H9 (cell line): ENCODE results near the gene ZFYVE28. TPM values are rescaled to one million over a fixed set of nuclear protein-coding genes. Genes with fewer than 3 reads are reported as not detected.

ENCODE experiments used
- DNase-seq: peaks from one replicate; pipeline ENCODE4 v3.0.0-alpha.2; 2017
- H2AFZ ChIP-seq: one replicate; pipeline ENCODE4 v1.6.1; 2013; ENCODE audit warnings: mild to moderate bottlenecking, low read length, control low read depth, moderate library complexity
- H2AK5ac ChIP-seq: 2 replicates; pipeline ENCODE4 v1.6.1; 2013; ENCODE audit warnings: low read length, control low read depth, mixed read lengths; ENCODE audit not compliant: insufficient read length
- H2BK120ac ChIP-seq: one replicate; pipeline ENCODE4 v1.6.1; 2013; ENCODE audit warnings: low read depth, mild to moderate bottlenecking, low read length, control low read depth, inconsistent platforms; ENCODE audit not compliant: poor library complexity, severe bottlenecking
- H2BK12ac ChIP-seq: 2 replicates; pipeline ENCODE4 v1.6.1; 2013; ENCODE audit warnings: low read length, control low read depth, mixed read lengths, low read depth; ENCODE audit not compliant: insufficient read length
- H2BK15ac ChIP-seq: 2 replicates; pipeline ENCODE4 v1.6.1; 2013; ENCODE audit warnings: low read depth, low read length, control low read depth
- H2BK20ac ChIP-seq: one replicate; pipeline ENCODE4 v1.6.1; 2013; ENCODE audit warnings: low read depth, mild to moderate bottlenecking, low read length, control low read depth, inconsistent platforms; ENCODE audit not compliant: poor library complexity, severe bottlenecking
- H2BK5ac ChIP-seq: 2 replicates; pipeline ENCODE4 v1.6.1; 2013; ENCODE audit warnings: low read length, control low read depth, mixed read lengths; ENCODE audit not compliant: insufficient read length
- H3K14ac ChIP-seq: 2 replicates; pipeline ENCODE4 v1.6.1; 2013; ENCODE audit warnings: low read length, control low read depth; ENCODE audit not compliant: insufficient read depth
- H3K18ac ChIP-seq: 2 replicates; pipeline ENCODE4 v1.6.1; 2013; ENCODE audit warnings: low read depth, mild to moderate bottlenecking, mixed read lengths, low read length, control low read depth; ENCODE audit not compliant: insufficient read length
- H3K23ac ChIP-seq: 2 replicates; pipeline ENCODE4 v1.6.1; 2013; ENCODE audit warnings: low read length, control low read depth, mixed read lengths, low read depth; ENCODE audit not compliant: insufficient read length
- H3K23me2 ChIP-seq: 2 replicates; pipeline ENCODE4 v1.6.1; 2013; ENCODE audit warnings: low read depth, mild to moderate bottlenecking, mixed read lengths, low read length, control low read depth; ENCODE audit not compliant: insufficient read length, poor library complexity, severe bottlenecking
- H3K27ac ChIP-seq: 2 replicates; pipeline ENCODE4 v1.5.1; 2013; ENCODE audit warnings: low read length, control low read depth, mixed read lengths, low read depth; ENCODE audit not compliant: insufficient read length
- H3K27me3 ChIP-seq: 2 replicates; pipeline ENCODE4 v1.6.1; 2013; ENCODE audit warnings: low read length, control low read depth, inconsistent platforms; ENCODE audit not compliant: insufficient read depth
- H3K4ac ChIP-seq: 2 replicates; pipeline ENCODE4 v1.6.1; 2013; ENCODE audit warnings: low read depth, mild to moderate bottlenecking, control low read depth, inconsistent platforms, low read length, moderate library complexity
- H3K4me1 ChIP-seq: 2 replicates; pipeline ENCODE4 v1.6.1; 2013; ENCODE audit warnings: low read length, control low read depth, inconsistent platforms; ENCODE audit not compliant: insufficient read depth
- H3K4me2 ChIP-seq: 2 replicates; pipeline ENCODE4 v1.6.1; 2013; ENCODE audit warnings: low read length, control low read depth, mixed read lengths; ENCODE audit not compliant: insufficient read length, insufficient read depth
- H3K56ac ChIP-seq: 2 replicates; pipeline ENCODE4 v1.6.1; 2013; ENCODE audit warnings: low read depth, mild to moderate bottlenecking, mixed read lengths, low read length, control low read depth; ENCODE audit not compliant: insufficient read length
- H3K79me1 ChIP-seq: 2 replicates; pipeline ENCODE4 v1.6.1; 2013; ENCODE audit warnings: low read depth, mild to moderate bottlenecking, moderate library complexity, low read length, control low read depth, inconsistent platforms; ENCODE audit not compliant: insufficient read depth, poor library complexity, severe bottlenecking
- H3K79me2 ChIP-seq: 2 replicates; pipeline ENCODE4 v1.6.1; 2013; ENCODE audit warnings: low read length, control low read depth, inconsistent platforms; ENCODE audit not compliant: insufficient read depth
- H3K9ac ChIP-seq: 2 replicates; pipeline ENCODE4 v1.6.1; 2013; ENCODE audit warnings: low read length, control low read depth, mixed read lengths; ENCODE audit not compliant: insufficient read length; ENCODE audit errors: extremely low read depth
- H3K9me3 ChIP-seq: one replicate; pipeline ENCODE4 v1.6.1; 2013; ENCODE audit warnings: low read depth, low read length, inconsistent platforms; ENCODE audit not compliant: control insufficient read depth
- H3T11ph ChIP-seq: one replicate; pipeline ENCODE4 v1.6.1; 2013; ENCODE audit warnings: mild to moderate bottlenecking, low read length, control low read depth, inconsistent platforms
- H4K20me1 ChIP-seq: one replicate; pipeline ENCODE4 v1.6.1; 2013; ENCODE audit not compliant: control insufficient read depth, insufficient read length, insufficient read depth
- H4K5ac ChIP-seq: 2 replicates; pipeline ENCODE4 v1.6.1; 2013; ENCODE audit warnings: low read depth, mild to moderate bottlenecking, mixed read lengths, low read length, control low read depth; ENCODE audit not compliant: insufficient read length
- H4K8ac ChIP-seq: replicated peaks from 2 replicates; pipeline ENCODE4 v1.6.1; 2013; ENCODE audit warnings: low read length, control low read depth, mixed read lengths, low read depth; ENCODE audit not compliant: insufficient read length
- H4K91ac ChIP-seq: 2 replicates; pipeline ENCODE4 v1.6.1; 2013; ENCODE audit warnings: low read depth, mild to moderate bottlenecking, moderate library complexity, mixed read lengths, low read length, control low read depth; ENCODE audit not compliant: insufficient read length
- H3K27ac Mint-ChIP-seq, 3 experiments: 2 replicates in 2 of 3; 3 replicates in 1 of 3; pipeline ENCODE4 v1.8.0; 2020 to 2021; ENCODE audit warnings: mixed read lengths in 3 of 3, mild to moderate bottlenecking in 1 of 3, moderate library complexity in 1 of 3
- H3K27me3 Mint-ChIP-seq: 2 replicates; pipeline ENCODE4 v1.8.0; 2021; ENCODE audit warnings: low read depth, mild to moderate bottlenecking, moderate library complexity, mixed read lengths
- H3K36me3 Mint-ChIP-seq, 3 experiments: 2 replicates in 2 of 3; 3 replicates in 1 of 3; pipeline ENCODE4 v1.8.0; 2020 to 2021; ENCODE audit warnings: low read depth in 3 of 3, mixed read lengths in 3 of 3; ENCODE audit not compliant: insufficient read depth in 1 of 3
- H3K4me1 Mint-ChIP-seq, 2 experiments: 2 replicates each; pipeline ENCODE4 v1.8.0; 2020; ENCODE audit warnings: mixed read lengths in 2 of 2
- H3K4me3 Mint-ChIP-seq, 2 experiments: 2 replicates in 1 of 2; 3 replicates in 1 of 2; pipeline ENCODE4 v1.8.0; 2020 to 2021; ENCODE audit warnings: mild to moderate bottlenecking in 2 of 2, mixed read lengths in 2 of 2, moderate library complexity in 1 of 2
- H3K9me3 Mint-ChIP-seq, 2 experiments: 2 replicates in 1 of 2; 3 replicates in 1 of 2; pipeline ENCODE4 v1.8.0; 2020; ENCODE audit warnings: mild to moderate bottlenecking in 2 of 2, mixed read lengths in 2 of 2, moderate library complexity in 1 of 2
- CTCF ChIP-seq: fragments of 200-600 bp; sonication (generic); conservative IDR thresholded peaks from 3 replicates; pipeline ENCODE4 v1.8.0; 2021; ENCODE audit warnings: antibody characterized with exemption, mild to moderate bottlenecking
- WGBS: extraction: QIAGEN DNeasy Blood & Tissue Kit; methylation state at CpG from one replicate; pipeline ENCODE4 v1.1.7; 2013; ENCODE audit warnings: missing lambda C conversion rate, low lambda C conversion rate, mixed read lengths; ENCODE audit not compliant: insufficient read length; ENCODE audit errors: extremely low coverage; 5-methylcytosine and 5-hydroxymethylcytosine counted together
- total RNA-seq: library from RNA; stranded (reverse); gene quantifications from 2 replicates; pipeline ENCODE4 v1.2.1, GENCODE V29; 2021

Gene ZFYVE28
- total RNA-seq, 1 experiment from 2014 or later: 0.98 TPM

- peaks cover 14% of the 10 kb centered on the region; the same call in 1 of the 2 replicates for H3K4me1 ChIP-seq
- H4K8ac ChIP-seq: no peak overlapping the region
- no peaks in the 10 kb centered on the region for H3K9me3 ChIP-seq
- H2BK15ac ChIP-seq: no peak overlapping the region
- no peak overlapping the region for H3K56ac ChIP-seq
- H2BK120ac ChIP-seq: no peak overlapping the region
- Mint-ChIP-seq H3K4me1 (peaks cover 29 to 38% of the 10 kb centered on the region in 2 experiments), H3K4me3 (no peak overlapping the region), H3K27me3 (peaks cover 30% of the 10 kb centered on the region), H3K9me3 (no peaks in the 10 kb centered on the region; a peak in 1 of 5 replicates), H3K36me3 (no peaks in the 10 kb centered on the region; a peak in 1 of 7 replicates), H3K27ac (no peak overlapping the region; a peak in 1 of 7 replicates)
- no peaks in the 10 kb centered on the region for H3K27me3 ChIP-seq
- H2AK5ac ChIP-seq: no peak overlapping the region
- H3K18ac ChIP-seq: no peak overlapping the region
- no peak overlapping the region for H2BK12ac ChIP-seq
- peaks cover 7% of the 10 kb centered on the region for H3K23me2 ChIP-seq
- no CpG with 5 or more reads among the region's 20 CpGs for WGBS
- H3K14ac ChIP-seq: no peak overlapping the region
- no peak overlapping the region for H3K4ac ChIP-seq
- no peak overlapping the region for H3K27ac ChIP-seq
- H4K91ac ChIP-seq: no peak overlapping the region
- H3K79me1 ChIP-seq: no peaks in the 10 kb centered on the region
- TF ChIP-seq CTCF: no peak
- no peak overlapping the region for H3T11ph ChIP-seq
- H3K79me2 ChIP-seq: no peaks in the 10 kb centered on the region
- H3K4me2 ChIP-seq: no peak overlapping the region
- no peaks in the 10 kb centered on the region for H4K20me1 ChIP-seq
- H3K23ac ChIP-seq: no peak overlapping the region
- H2AFZ ChIP-seq: no peak overlapping the region
- H3K9ac ChIP-seq: no peak overlapping the region
- no peak overlapping the region for H2BK20ac ChIP-seq
- H2BK5ac ChIP-seq: no peak overlapping the region
- no peak for DNase-seq
- no peak overlapping the region for H4K5ac ChIP-seq
These were observed 20.7 kb downstream of the ZFYVE28 start for GRCh38 chr4:2397596-2398379.
